ENCODE results near the gene HLA-DRB5.

Gene HLA-DRB5

GRCh38 chr6:32488083-32488482 is 42.0 kb downstream of the HLA-DRB5 start:
- no peak overlapping the region for H3K27ac ChIP-seq (ENCODE audit: low read depth, low read length)
- no peaks in the 10 kb centered on the region for H3K9me3 ChIP-seq (ENCODE audit: control insufficient read depth, insufficient read depth, low read length)
- no peaks in the 10 kb centered on the region for H4K20me1 ChIP-seq (ENCODE audit: control insufficient read depth, insufficient read depth, low read depth, low read length)
- no peaks in the 10 kb centered on the region for H3K79me2 ChIP-seq (ENCODE audit: control insufficient read depth, low read length)
- H3F3A ChIP-seq (ENCODE audit: control insufficient read depth, insufficient read depth): no peaks in the 10 kb centered on the region
- no peak overlapping the region for H3K4me3 ChIP-seq (ENCODE audit: low read length)
- peaks cover 4% of the 10 kb centered on the region; the same call in 1 of the 2 replicates for H3K4me1 ChIP-seq (ENCODE audit: control insufficient read depth, low read length)
- no peaks in the 10 kb centered on the region for H3K36me3 ChIP-seq (ENCODE audit: control insufficient read depth, low read length)
- H3K27me3 ChIP-seq (ENCODE audit: control insufficient read depth, low read length): no peaks in the 10 kb centered on the region; the same call in 1 of the 2 replicates
- no peaks in the 10 kb centered on the region for H3K9me2 ChIP-seq (replicated peaks; ENCODE audit: control insufficient read depth, low read length)
- no peak for TF ChIP-seq CTCF (IDR thresholded peaks at IDR 0.05; ENCODE audit: low read depth, low read length, poor library complexity, severe bottlenecking)
- TF ChIP-seq EZH2phosphoT487 (IDR thresholded peaks at IDR 0.05; ENCODE audit: borderline replicate concordance, low read length): no peak
- no peak overlapping the region for H3K4me2 ChIP-seq (ENCODE audit: low read length)

DNA sequence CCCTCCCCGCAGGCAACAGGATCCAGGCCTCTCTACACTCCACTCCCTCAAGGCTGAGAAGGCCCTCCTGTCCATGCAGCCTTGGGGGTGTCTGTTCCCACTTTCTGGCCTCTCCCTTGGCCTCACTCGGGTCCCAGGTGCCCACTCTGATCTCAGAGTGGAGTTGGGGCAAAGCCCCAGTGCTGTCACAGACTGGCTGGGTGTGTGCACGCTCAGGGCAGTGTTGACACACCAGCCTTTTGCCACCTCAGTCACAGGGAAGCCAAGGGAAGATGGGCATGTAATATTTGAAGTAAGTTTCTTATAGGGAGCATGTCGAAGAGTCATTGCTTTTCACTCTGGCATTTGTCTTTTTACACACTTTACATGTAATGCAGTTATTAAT is 45.5 kb downstream of the HLA-DRB5 start:
- no peaks in the 10 kb centered on the region for H3K36me3 ChIP-seq (ENCODE audit: control insufficient read depth, low read length)
- H3K27ac ChIP-seq (ENCODE audit: low read depth, low read length): no peak overlapping the region
- no peaks in the 10 kb centered on the region; the same call in 1 of the 2 replicates for H3K27me3 ChIP-seq (ENCODE audit: control insufficient read depth, low read length)
- no peaks in the 10 kb centered on the region for H3K9me3 ChIP-seq (ENCODE audit: control insufficient read depth, insufficient read depth, low read length)
- H3K4me1 ChIP-seq (ENCODE audit: control insufficient read depth, low read length): no peaks in the 10 kb centered on the region
- H3K4me3 ChIP-seq (ENCODE audit: low read length): no peak overlapping the region
- TF ChIP-seq EZH2phosphoT487 (IDR thresholded peaks at IDR 0.05; ENCODE audit: borderline replicate concordance, low read length) (no peak), CTCF (IDR thresholded peaks at IDR 0.05; ENCODE audit: low read depth, low read length, poor library complexity, severe bottlenecking) (no peak)
- no peaks in the 10 kb centered on the region for H3K9me2 ChIP-seq (replicated peaks; ENCODE audit: control insufficient read depth, low read length)
- no peaks in the 10 kb centered on the region for H3K79me2 ChIP-seq (ENCODE audit: control insufficient read depth, low read length)
- no peak overlapping the region for H3K4me2 ChIP-seq (ENCODE audit: low read length)
- no peaks in the 10 kb centered on the region for H3F3A ChIP-seq (ENCODE audit: control insufficient read depth, insufficient read depth)
- no peaks in the 10 kb centered on the region for H4K20me1 ChIP-seq (ENCODE audit: control insufficient read depth, insufficient read depth, low read depth, low read length)

- H3K4me1 ChIP-seq (ENCODE audit: control insufficient read depth, low read length): no peaks in the 10 kb centered on the region
- H4K20me1 ChIP-seq (ENCODE audit: control insufficient read depth, insufficient read depth, low read depth, low read length): no peaks in the 10 kb centered on the region
- TF ChIP-seq CTCF (IDR thresholded peaks at IDR 0.05; ENCODE audit: low read depth, low read length, poor library complexity, severe bottlenecking) (no peak), EZH2phosphoT487 (IDR thresholded peaks at IDR 0.05; ENCODE audit: borderline replicate concordance, low read length) (no peak)
- H3K9me3 ChIP-seq (ENCODE audit: control insufficient read depth, insufficient read depth, low read length): no peaks in the 10 kb centered on the region
- no peak overlapping the region for H3K27ac ChIP-seq (ENCODE audit: low read depth, low read length)
- H3K79me2 ChIP-seq (ENCODE audit: control insufficient read depth, low read length): no peaks in the 10 kb centered on the region
- no peak overlapping the region for H3K4me3 ChIP-seq (ENCODE audit: low read length)
- no peaks in the 10 kb centered on the region for H3K9me2 ChIP-seq (replicated peaks; ENCODE audit: control insufficient read depth, low read length)
- H3K4me2 ChIP-seq (ENCODE audit: low read length): no peak overlapping the region
- no peaks in the 10 kb centered on the region for H3K36me3 ChIP-seq (ENCODE audit: control insufficient read depth, low read length)
- no peaks in the 10 kb centered on the region for H3F3A ChIP-seq (ENCODE audit: control insufficient read depth, insufficient read depth)
- H3K27me3 ChIP-seq (ENCODE audit: control insufficient read depth, low read length): no peaks in the 10 kb centered on the region; the same call in 1 of the 2 replicates
Observed at GRCh38 chr6:32483968-32484613, 46.0 kb downstream of the HLA-DRB5 start.
